Measurements from ENCODE around the gene SLC22A25.

SLC22A25 gene

DNA sequence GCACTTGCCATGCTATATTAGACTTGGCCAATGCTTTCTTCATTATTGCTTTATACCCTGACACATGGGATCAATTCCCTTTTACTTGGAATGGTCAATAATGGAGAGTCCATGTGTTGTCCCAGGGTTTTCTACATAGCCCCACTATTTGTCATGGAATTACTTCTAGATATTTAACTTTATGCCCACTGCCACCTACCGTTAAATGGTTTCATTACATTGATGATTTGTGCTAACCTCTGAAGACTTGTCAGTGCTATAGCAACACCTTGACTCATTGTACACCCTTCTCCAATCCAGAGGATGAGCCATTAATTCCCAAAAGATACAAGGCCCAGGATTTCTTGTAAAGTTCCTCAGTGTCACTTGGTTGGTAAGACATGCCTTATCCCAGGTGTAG is 31.4 kb upstream of the SLC22A25 start:
- no peak overlapping the region for H3K9ac ChIP-seq (ENCODE audit: low read length)
- no peak overlapping the region for H4K8ac ChIP-seq (ENCODE audit: low read depth, low read length)
- no peaks in the 10 kb centered on the region for H3K36me3 ChIP-seq (ENCODE audit: control insufficient read depth, insufficient read depth, low read length)
- no peak overlapping the region for H2BK15ac ChIP-seq (replicated peaks; ENCODE audit: low read depth)
- no peak for DNase-seq
- no peak overlapping the region for H2BK120ac ChIP-seq (ENCODE audit: low read depth, low read length)
- no peak overlapping the region for H4K5ac ChIP-seq (ENCODE audit: low read length)
- no peak overlapping the region for H3K56ac ChIP-seq (ENCODE audit: low read length)
- no CpG with 5 or more reads among the region's 1 CpG for WGBS (ENCODE audit: extremely low coverage, insufficient coverage, low lambda C conversion rate)
- no peaks in the 10 kb centered on the region for H3K79me1 ChIP-seq (ENCODE audit: low read length)
- H2BK5ac ChIP-seq (ENCODE audit: low read length): no peak overlapping the region
- H3K79me2 ChIP-seq (ENCODE audit: control insufficient read depth, insufficient read depth, low read length): no peaks in the 10 kb centered on the region
- no peaks in the 10 kb centered on the region for H3K27me3 ChIP-seq (ENCODE audit: insufficient read depth, low read length, poor library complexity)
- no peak overlapping the region for H2AK5ac ChIP-seq (ENCODE audit: low read length)
- no peak overlapping the region for H3K27ac ChIP-seq (ENCODE audit: low read depth, low read length)
- H3K4me3 ChIP-seq (ENCODE audit: low read length): no peak overlapping the region
- H3K4me2 ChIP-seq (ENCODE audit: low read length): no peak overlapping the region
- H3K4me1 ChIP-seq (ENCODE audit: control insufficient read depth, low read depth, low read length): no peaks in the 10 kb centered on the region
- no peak overlapping the region for H3K18ac ChIP-seq (ENCODE audit: low read length)
- H3K23ac ChIP-seq (ENCODE audit: low read length): no peak overlapping the region
- H3K4ac ChIP-seq (ENCODE audit: low read depth, low read length): no peak overlapping the region

DNA sequence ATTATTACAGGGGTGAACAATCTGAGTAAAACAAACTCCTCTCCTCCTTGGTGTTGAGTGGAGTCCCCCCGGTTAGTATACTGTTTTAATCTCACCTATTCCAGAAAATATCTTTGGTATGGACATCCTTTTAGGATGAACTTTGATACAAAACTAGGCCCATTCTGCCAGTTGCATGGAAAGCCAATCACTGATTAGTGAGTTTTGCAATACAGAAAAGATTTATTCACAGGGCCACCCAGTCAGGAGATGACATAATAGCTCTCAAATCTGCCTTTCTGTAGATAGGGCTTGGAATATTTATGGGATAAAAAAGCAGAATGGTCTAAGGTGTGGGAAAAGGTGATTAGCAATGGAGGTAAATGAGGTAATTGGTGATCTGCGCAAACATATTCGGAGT is 30.3 kb upstream of the SLC22A25 start:
- Histone ChIP-seq H3K9ac (ENCODE audit: low read length) (no peak overlapping the region), H3K4me1 (ENCODE audit: control insufficient read depth, low read depth, low read length) (no peaks in the 10 kb centered on the region), H3K4me3 (ENCODE audit: low read length) (no peak overlapping the region), H3K4me2 (ENCODE audit: low read length) (no peak overlapping the region), H2BK5ac (ENCODE audit: low read length) (no peak overlapping the region), H4K8ac (ENCODE audit: low read depth, low read length) (no peak overlapping the region), H2BK15ac (replicated peaks; ENCODE audit: low read depth) (no peak overlapping the region), H2AK5ac (ENCODE audit: low read length) (no peak overlapping the region), H3K79me2 (ENCODE audit: control insufficient read depth, insufficient read depth, low read length) (no peaks in the 10 kb centered on the region), H3K36me3 (ENCODE audit: control insufficient read depth, insufficient read depth, low read length) (no peaks in the 10 kb centered on the region), H2BK120ac (ENCODE audit: low read depth, low read length) (no peak overlapping the region), H4K5ac (ENCODE audit: low read length) (no peak overlapping the region), H3K27ac (ENCODE audit: low read depth, low read length) (no peak overlapping the region), H3K23ac (ENCODE audit: low read length) (no peak overlapping the region), H3K18ac (ENCODE audit: low read length) (no peak overlapping the region), H3K56ac (ENCODE audit: low read length) (no peak overlapping the region), H3K4ac (ENCODE audit: low read depth, low read length) (no peak overlapping the region), H3K27me3 (ENCODE audit: insufficient read depth, low read length, poor library complexity) (no peaks in the 10 kb centered on the region), H3K79me1 (ENCODE audit: low read length) (no peaks in the 10 kb centered on the region)
- no peak for DNase-seq
- no CpG with 5 or more reads among the region's 3 CpGs for WGBS (ENCODE audit: extremely low coverage, insufficient coverage, low lambda C conversion rate)

DNA sequence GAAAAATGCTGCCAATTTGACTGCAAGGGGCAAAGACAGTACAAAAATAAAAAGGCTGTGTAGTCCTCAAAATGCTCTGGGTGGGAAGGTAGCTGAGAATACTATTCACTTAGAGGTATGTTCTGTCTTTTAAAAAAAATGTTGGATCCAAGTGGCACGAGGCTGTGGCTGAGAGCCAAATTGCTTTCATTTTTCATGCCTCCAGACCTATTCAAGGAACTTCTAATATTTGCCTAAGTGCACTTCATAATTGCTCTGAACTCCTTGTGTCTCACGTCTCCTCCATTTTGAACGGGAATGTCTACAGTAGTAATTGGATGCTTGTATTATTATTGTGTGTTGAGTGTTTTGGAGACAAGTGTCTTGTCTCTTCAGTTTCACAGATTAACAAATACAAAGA is 19.1 kb upstream of the SLC22A25 start:
- H3K4me3 ChIP-seq (ENCODE audit: low read length): no peak overlapping the region
- H3K79me2 ChIP-seq (ENCODE audit: control insufficient read depth, insufficient read depth, low read length): no peaks in the 10 kb centered on the region
- no CpG with 5 or more reads among the region's 3 CpGs for WGBS (ENCODE audit: extremely low coverage, insufficient coverage, low lambda C conversion rate)
- H3K56ac ChIP-seq (ENCODE audit: low read length): no peak overlapping the region
- H3K27ac ChIP-seq (ENCODE audit: low read depth, low read length): no peak overlapping the region
- no peak overlapping the region for H4K8ac ChIP-seq (ENCODE audit: low read depth, low read length)
- no peak overlapping the region for H2AK5ac ChIP-seq (ENCODE audit: low read length)
- H2BK15ac ChIP-seq (replicated peaks; ENCODE audit: low read depth): no peak overlapping the region
- H3K27me3 ChIP-seq (ENCODE audit: insufficient read depth, low read length, poor library complexity): no peaks in the 10 kb centered on the region
- H4K5ac ChIP-seq (ENCODE audit: low read length): no peak overlapping the region
- H3K79me1 ChIP-seq (ENCODE audit: low read length): no peaks in the 10 kb centered on the region
- no peak overlapping the region for H2BK120ac ChIP-seq (ENCODE audit: low read depth, low read length)
- H3K18ac ChIP-seq (ENCODE audit: low read length): no peak overlapping the region
- no peak overlapping the region for H2BK5ac ChIP-seq (ENCODE audit: low read length)
- H3K4ac ChIP-seq (ENCODE audit: low read depth, low read length): no peak overlapping the region
- H3K4me1 ChIP-seq (ENCODE audit: control insufficient read depth, low read depth, low read length): no peaks in the 10 kb centered on the region
- no peak overlapping the region for H3K9ac ChIP-seq (ENCODE audit: low read length)
- H3K23ac ChIP-seq (ENCODE audit: low read length): no peak overlapping the region
- H3K4me2 ChIP-seq (ENCODE audit: low read length): no peak overlapping the region
- no peak for DNase-seq
- no peaks in the 10 kb centered on the region for H3K36me3 ChIP-seq (ENCODE audit: control insufficient read depth, insufficient read depth, low read length)

DNA sequence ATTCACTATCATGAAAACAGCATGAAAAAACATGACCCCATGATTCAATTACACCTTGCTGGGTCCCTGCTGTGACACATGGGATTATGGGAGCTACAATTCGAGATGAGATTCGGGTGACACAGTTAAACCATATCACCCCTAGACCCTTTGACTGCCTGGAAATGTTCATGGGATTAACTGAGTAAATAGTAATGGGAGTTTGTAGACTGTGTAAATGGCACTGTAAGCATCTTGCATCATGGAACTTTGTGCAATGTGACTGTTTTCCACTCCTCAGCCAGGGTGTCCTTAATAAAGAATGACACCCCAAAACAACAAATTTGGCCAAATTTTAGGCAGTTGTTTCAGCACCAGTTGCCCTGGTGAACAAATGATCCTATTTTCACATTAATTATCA is 7.9 kb upstream of the SLC22A25 start:
- H3K79me1 ChIP-seq (ENCODE audit: low read length): no peaks in the 10 kb centered on the region
- no peaks in the 10 kb centered on the region for H3K4me1 ChIP-seq (ENCODE audit: control insufficient read depth, low read depth, low read length)
- H2AK5ac ChIP-seq (ENCODE audit: low read length): no peak overlapping the region
- H3K4me2 ChIP-seq (ENCODE audit: low read length): no peak overlapping the region
- H3K4ac ChIP-seq (ENCODE audit: low read depth, low read length): no peak overlapping the region
- H2BK120ac ChIP-seq (ENCODE audit: low read depth, low read length): no peak overlapping the region
- no peaks in the 10 kb centered on the region for H3K27me3 ChIP-seq (ENCODE audit: insufficient read depth, low read length, poor library complexity)
- no peak overlapping the region for H3K18ac ChIP-seq (ENCODE audit: low read length)
- H3K27ac ChIP-seq (ENCODE audit: low read depth, low read length): no peak overlapping the region
- no peak for DNase-seq
- H3K56ac ChIP-seq (ENCODE audit: low read length): no peak overlapping the region
- no peak overlapping the region for H3K9ac ChIP-seq (ENCODE audit: low read length)
- no peaks in the 10 kb centered on the region for H3K36me3 ChIP-seq (ENCODE audit: control insufficient read depth, insufficient read depth, low read length)
- no peak overlapping the region for H3K4me3 ChIP-seq (ENCODE audit: low read length)
- no peaks in the 10 kb centered on the region for H3K79me2 ChIP-seq (ENCODE audit: control insufficient read depth, insufficient read depth, low read length)
- H2BK15ac ChIP-seq (replicated peaks; ENCODE audit: low read depth): no peak overlapping the region
- H4K8ac ChIP-seq (ENCODE audit: low read depth, low read length): no peak overlapping the region
- no CpG with 5 or more reads among the region's 2 CpGs for WGBS (ENCODE audit: extremely low coverage, insufficient coverage, low lambda C conversion rate)
- no peak overlapping the region for H3K23ac ChIP-seq (ENCODE audit: low read length)
- H4K5ac ChIP-seq (ENCODE audit: low read length): no peak overlapping the region
- no peak overlapping the region for H2BK5ac ChIP-seq (ENCODE audit: low read length)

DNA sequence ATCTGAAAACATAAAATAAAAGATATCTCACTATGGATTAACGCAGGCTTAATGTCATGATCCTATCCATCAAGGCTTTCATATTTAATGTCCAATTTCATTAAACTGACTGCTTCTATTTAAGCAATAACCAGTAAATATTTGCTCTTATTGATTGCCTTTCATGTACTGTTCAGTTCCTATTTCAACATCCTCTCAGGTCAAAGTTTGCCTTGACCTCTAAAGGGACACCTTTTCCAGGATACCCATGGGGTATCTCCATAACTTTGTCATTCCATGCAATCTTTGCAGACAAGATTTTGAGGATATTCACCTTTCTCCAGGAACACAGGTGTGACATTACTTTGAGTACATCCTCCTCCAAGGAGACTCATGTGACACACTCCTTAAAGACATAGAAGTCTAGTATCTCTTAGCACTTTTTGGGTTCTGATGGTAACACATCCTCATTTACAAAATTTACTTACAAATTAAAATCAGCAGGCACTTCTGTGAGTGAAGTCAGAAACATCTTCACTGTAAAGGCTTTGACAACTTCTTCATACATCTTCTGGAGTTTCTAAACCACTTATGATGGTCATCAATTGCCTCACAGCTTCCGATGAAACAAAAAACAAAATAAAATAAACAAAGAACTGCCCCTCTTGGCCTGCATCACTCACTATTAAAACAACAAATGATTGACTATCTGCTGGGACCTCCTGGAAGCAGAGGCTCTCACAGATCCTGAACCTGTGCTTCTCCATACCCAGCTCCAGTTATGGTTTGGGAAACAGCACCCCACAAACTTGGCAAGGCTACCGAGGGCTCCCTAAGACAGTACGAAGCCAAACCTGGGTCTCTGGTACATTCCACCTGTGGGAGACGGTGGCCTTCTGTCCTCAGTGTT is 7.0 kb upstream of the SLC22A25 start:
- Histone ChIP-seq H2AK5ac (ENCODE audit: low read length) (no peak overlapping the region), H2BK15ac (replicated peaks; ENCODE audit: low read depth) (no peak overlapping the region), H4K8ac (ENCODE audit: low read depth, low read length) (no peak overlapping the region), H2BK5ac (ENCODE audit: low read length) (no peak overlapping the region), H3K79me1 (ENCODE audit: low read length) (no peaks in the 10 kb centered on the region), H3K79me2 (ENCODE audit: control insufficient read depth, insufficient read depth, low read length) (no peaks in the 10 kb centered on the region), H4K5ac (ENCODE audit: low read length) (no peak overlapping the region), H3K9ac (ENCODE audit: low read length) (no peak overlapping the region), H3K23ac (ENCODE audit: low read length) (no peak overlapping the region), H3K36me3 (ENCODE audit: control insufficient read depth, insufficient read depth, low read length) (no peaks in the 10 kb centered on the region), H3K18ac (ENCODE audit: low read length) (no peak overlapping the region), H3K4me2 (ENCODE audit: low read length) (no peak overlapping the region), H3K27ac (ENCODE audit: low read depth, low read length) (no peak overlapping the region), H3K27me3 (ENCODE audit: insufficient read depth, low read length, poor library complexity) (no peaks in the 10 kb centered on the region), H3K56ac (ENCODE audit: low read length) (no peak overlapping the region), H2BK120ac (ENCODE audit: low read depth, low read length) (no peak overlapping the region), H3K4me1 (ENCODE audit: control insufficient read depth, low read depth, low read length) (no peaks in the 10 kb centered on the region), H3K4ac (ENCODE audit: low read depth, low read length) (no peak overlapping the region), H3K4me3 (ENCODE audit: low read length) (no peak overlapping the region)
- DNase-seq: no peak
- no CpG with 5 or more reads among the region's 5 CpGs for WGBS (ENCODE audit: extremely low coverage, insufficient coverage, low lambda C conversion rate)

DNA sequence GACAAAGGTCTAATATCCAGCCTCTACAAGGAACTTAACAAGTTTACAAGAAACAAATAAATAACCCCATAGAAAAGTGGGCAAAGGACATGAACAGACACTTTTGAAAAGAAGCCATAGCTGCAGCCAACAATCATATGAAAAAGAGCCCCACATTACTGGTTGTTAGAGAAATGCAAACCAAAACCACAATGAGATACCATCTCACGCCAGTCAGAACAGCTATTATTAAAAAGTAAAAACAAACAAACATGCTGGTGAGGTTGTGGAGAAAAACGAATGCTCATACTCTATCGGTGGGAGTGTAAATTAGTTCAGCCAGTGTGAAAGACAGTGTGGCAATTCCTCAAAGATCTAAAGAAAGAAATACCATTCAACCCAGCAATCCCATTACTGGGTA is 5.6 kb upstream of the SLC22A25 start:
- Histone ChIP-seq H3K4me1 (ENCODE audit: control insufficient read depth, low read depth, low read length) (no peaks in the 10 kb centered on the region), H3K23ac (ENCODE audit: low read length) (no peak overlapping the region), H3K27me3 (ENCODE audit: insufficient read depth, low read length, poor library complexity) (no peaks in the 10 kb centered on the region), H3K18ac (ENCODE audit: low read length) (no peak overlapping the region), H3K4me2 (ENCODE audit: low read length) (no peak overlapping the region), H4K5ac (ENCODE audit: low read length) (no peak overlapping the region), H3K9ac (ENCODE audit: low read length) (no peak overlapping the region), H2AK5ac (ENCODE audit: low read length) (no peak overlapping the region), H2BK120ac (ENCODE audit: low read depth, low read length) (no peak overlapping the region), H3K4me3 (ENCODE audit: low read length) (no peak overlapping the region), H2BK5ac (ENCODE audit: low read length) (no peak overlapping the region), H3K79me1 (ENCODE audit: low read length) (no peaks in the 10 kb centered on the region), H3K56ac (ENCODE audit: low read length) (no peak overlapping the region), H3K79me2 (ENCODE audit: control insufficient read depth, insufficient read depth, low read length) (no peaks in the 10 kb centered on the region), H3K4ac (ENCODE audit: low read depth, low read length) (no peak overlapping the region), H3K36me3 (ENCODE audit: control insufficient read depth, insufficient read depth, low read length) (no peaks in the 10 kb centered on the region), H3K27ac (ENCODE audit: low read depth, low read length) (no peak overlapping the region), H2BK15ac (replicated peaks; ENCODE audit: low read depth) (no peak overlapping the region), H4K8ac (ENCODE audit: low read depth, low read length) (no peak overlapping the region)
- no peak for DNase-seq
- WGBS (ENCODE audit: extremely low coverage, insufficient coverage, low lambda C conversion rate): no CpG with 5 or more reads among the region's 3 CpGs

Data from mesendoderm (in vitro differentiated cells).